ENCODE data around the gene AGAP5. TPM values are rescaled to one million over a fixed set of nuclear protein-coding genes. Genes with fewer than 3 reads are reported as not detected.

AGAP5 gene
- total RNA-seq, 6 donors from 2014 or later = 6.6 to 25.1 (median 8.7) TPM

- 10 to 23% methylated on average over 5 of the region's 5 CpGs for WGBS, 2 donors
- H3K9me3 ChIP-seq = no peaks in the 10 kb centered on the region
- no peaks in the 10 kb centered on the region for H3K27me3 ChIP-seq
- ATAC-seq (ENCODE audit: low FRiP score in 2 of 2) (peak; percentile 63 to 73), DNase-seq (peak in 1 of 2 donors; percentile 43)
- TF ChIP-seq POLR2AphosphoS5 (IDR thresholded peaks at IDR 0.05) = no peak
- peak; percentile 68 to 93 (median 87) for TF ChIP-seq CTCF (IDR thresholded peaks at IDR 0.05)
- TF ChIP-seq EP300 (IDR thresholded peaks at IDR 0.05) = no peak
- H3K4me1 ChIP-seq = peaks cover 8 to 44% (median 22%) of the 10 kb centered on the region in 4 donors
- H3K27ac ChIP-seq = no peak overlapping the region
- no peaks in the 10 kb centered on the region for H3K36me3 ChIP-seq
- H3K4me3 ChIP-seq = no peak overlapping the region
These were observed 53.7 kb downstream of the AGAP5 start for GRCh38 chr10:73644015-73644743.

GRCh38 chr10:73643362-73643761, 54.5 kb downstream of the AGAP5 start:
- no peak overlapping the region for H3K4me3 ChIP-seq
- H3K27ac ChIP-seq = no peak overlapping the region
- H3K27me3 ChIP-seq = no peaks in the 10 kb centered on the region
- TF ChIP-seq POLR2A (IDR thresholded peaks at IDR 0.05) (no peak), POLR2AphosphoS5 (IDR thresholded peaks at IDR 0.05) (no peak), CTCF (IDR thresholded peaks at IDR 0.05) (no peak), EP300 (IDR thresholded peaks at IDR 0.05) (no peak)
- no peaks in the 10 kb centered on the region for H3K9me3 ChIP-seq
- WGBS, 2 donors = 77 to 78% methylated on average over 2 of the region's 2 CpGs
- DNase-seq (no peak), ATAC-seq (ENCODE audit: low FRiP score in 2 of 2) (no peak)
- no peaks in the 10 kb centered on the region for H3K36me3 ChIP-seq
- peaks cover 8 to 40% (median 22%) of the 10 kb centered on the region in 4 donors for H3K4me1 ChIP-seq

GRCh38 chr10:73641328-73642060, 56.4 kb downstream of the AGAP5 start, which contains the start of gene MYOZ1:
Gene MYOZ1 (minus strand): TSS chr10:73641474. CDS start chr10:73640017, 1,457 bp downstream.
- Histone ChIP-seq H3K27me3 (no peaks in the 10 kb centered on the region), H3K4me1 (peaks cover 0 to 21% (median 9%) of the 10 kb centered on the region in 4 donors), H3K4me3 (no peak within 1 kb of the TSS), H3K36me3 (no peaks in the 10 kb centered on the region), H3K9me3 (no peaks in the 10 kb centered on the region), H3K27ac (peak within 1 kb of the TSS in 2 of 4 donors; percentile 30 to 54)
- DNase-seq = no peak
- 79 to 88% methylated on average over 9 of the region's 9 CpGs for WGBS, 2 donors
- TF ChIP-seq CTCF (IDR thresholded peaks at IDR 0.05) = no peak
- no peak for TF ChIP-seq POLR2AphosphoS5 (IDR thresholded peaks at IDR 0.05)
- no peak for TF ChIP-seq EP300 (IDR thresholded peaks at IDR 0.05)
- no peak for TF ChIP-seq POLR2A (IDR thresholded peaks at IDR 0.05)
- ATAC-seq (ENCODE audit: low FRiP score in 2 of 2) = peak in 1 of 2 donors; percentile 32

GRCh38 chr10:73639286-73639685, 58.6 kb downstream of the AGAP5 start:
- Histone ChIP-seq H3K9me3 (no peaks in the 10 kb centered on the region), H3K36me3 (no peaks in the 10 kb centered on the region), H3K4me3 (no peak overlapping the region), H3K27ac (no peak overlapping the region), H3K4me1 (peaks cover 0 to 17% (median 8%) of the 10 kb centered on the region in 4 donors), H3K27me3 (no peaks in the 10 kb centered on the region)
- no peak for DNase-seq
- WGBS, 2 donors = 79 to 85% methylated on average over 3 of the region's 3 CpGs
- peak in 1 of 2 donors; percentile 7 for ATAC-seq (ENCODE audit: low FRiP score in 2 of 2)
- TF ChIP-seq POLR2AphosphoS5 (IDR thresholded peaks at IDR 0.05) (no peak), CTCF (IDR thresholded peaks at IDR 0.05) (no peak), POLR2A (IDR thresholded peaks at IDR 0.05) (no peak), EP300 (IDR thresholded peaks at IDR 0.05) (no peak)

Measured in upper lobe of left lung (tissue), 6 donors.